Measurements from ENCODE around the gene CEBPG. TPM values are rescaled to one million over a fixed set of nuclear protein-coding genes. Genes with fewer than 3 reads are reported as not detected.

Gene CEBPG
- total RNA-seq, 1 donor from 2014 or later = 19.5 TPM

GRCh38 chr19:33403221-33403972, 29.9 kb downstream of the CEBPG start:
- no peak for TF ChIP-seq CTCF (IDR thresholded peaks at IDR 0.05; ENCODE audit: unreplicated experiment)
- DNase-seq (ENCODE audit: low spot score in 2 of 2, unreplicated experiment in 2 of 2) = no peak
- Mint-ChIP-seq H3K27ac (no peak overlapping the region), H3K36me3 (no peaks in the 10 kb centered on the region), H3K4me1 (peaks cover 5% of the 10 kb centered on the region), H3K4me3 (no peak overlapping the region), H3K27me3 (ENCODE audit: low read depth) (no peaks in the 10 kb centered on the region), H3K9me3 (no peaks in the 10 kb centered on the region)

GRCh38 chr19:33403973-33404304, 30.4 kb downstream of the CEBPG start:
- Mint-ChIP-seq H3K27me3 (ENCODE audit: low read depth) (no peaks in the 10 kb centered on the region), H3K27ac (no peak overlapping the region), H3K36me3 (no peaks in the 10 kb centered on the region), H3K4me1 (peaks cover 5% of the 10 kb centered on the region), H3K9me3 (no peaks in the 10 kb centered on the region), H3K4me3 (no peak overlapping the region)
- no peak for TF ChIP-seq CTCF (IDR thresholded peaks at IDR 0.05; ENCODE audit: unreplicated experiment)
- no peak for DNase-seq (ENCODE audit: low spot score in 2 of 2, unreplicated experiment in 2 of 2)

GRCh38 chr19:33404506-33405253, 31.2 kb downstream of the CEBPG start:
- Mint-ChIP-seq H3K9me3 (no peaks in the 10 kb centered on the region), H3K27ac (no peak overlapping the region), H3K4me1 (peaks cover 5% of the 10 kb centered on the region), H3K4me3 (no peak overlapping the region), H3K36me3 (no peaks in the 10 kb centered on the region), H3K27me3 (ENCODE audit: low read depth) (no peaks in the 10 kb centered on the region)
- DNase-seq (ENCODE audit: low spot score in 2 of 2, unreplicated experiment in 2 of 2) = no peak
- no peak for TF ChIP-seq CTCF (IDR thresholded peaks at IDR 0.05; ENCODE audit: unreplicated experiment)

DNA sequence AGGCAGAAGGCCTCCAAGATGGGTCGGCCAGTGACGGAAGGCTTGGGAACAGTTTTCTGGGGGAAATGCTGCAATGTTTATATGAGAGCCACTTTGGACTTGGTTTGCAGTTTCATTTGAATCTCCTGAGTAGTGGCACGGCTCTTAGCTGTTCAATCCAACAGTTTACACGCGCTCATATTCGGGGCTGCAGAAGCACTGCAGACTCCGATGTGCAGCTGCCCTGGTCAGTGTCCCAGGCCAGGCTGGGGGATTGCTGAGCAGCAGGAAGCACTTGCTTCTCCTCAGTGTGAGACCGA, 31.7 kb downstream of the CEBPG start:
- Mint-ChIP-seq H3K4me3 (no peak overlapping the region), H3K36me3 (no peaks in the 10 kb centered on the region), H3K27me3 (ENCODE audit: low read depth) (no peaks in the 10 kb centered on the region), H3K9me3 (no peaks in the 10 kb centered on the region), H3K27ac (no peak overlapping the region), H3K4me1 (peaks cover 5% of the 10 kb centered on the region)
- DNase-seq (ENCODE audit: low spot score in 2 of 2, unreplicated experiment in 2 of 2) = no peak
- no peak for TF ChIP-seq CTCF (IDR thresholded peaks at IDR 0.05; ENCODE audit: unreplicated experiment)

GRCh38 chr19:33405553-33406461, 32.3 kb downstream of the CEBPG start:
- peaks cover 5% of the 10 kb centered on the region for H3K4me1 Mint-ChIP-seq
- no peak for DNase-seq (ENCODE audit: low spot score in 2 of 2, unreplicated experiment in 2 of 2)
- no peaks in the 10 kb centered on the region for H3K9me3 Mint-ChIP-seq
- no peak overlapping the region for H3K27ac Mint-ChIP-seq
- no peak for TF ChIP-seq CTCF (IDR thresholded peaks at IDR 0.05; ENCODE audit: unreplicated experiment)
- no peaks in the 10 kb centered on the region for H3K36me3 Mint-ChIP-seq
- no peak overlapping the region for H3K4me3 Mint-ChIP-seq
- no peaks in the 10 kb centered on the region for H3K27me3 Mint-ChIP-seq (ENCODE audit: low read depth)
